ENCODE results near the gene IQGAP2. TPM values are rescaled to one million over a fixed set of nuclear protein-coding genes. Genes with fewer than 3 reads are reported as not detected.

Gene IQGAP2
- total RNA-seq, 1 experiment from 2014 or later, result 0.17 TPM

- DNase-seq (ENCODE audit: low read depth), result no peak
Observed at GRCh38 chr5:76384705-76385104, 18.4 kb upstream of the IQGAP2 start.

- DNase-seq (ENCODE audit: low read depth), result no peak
Observed at GRCh38 chr5:76385540-76385939, 17.5 kb upstream of the IQGAP2 start.

- no peak for DNase-seq (ENCODE audit: low read depth)
Observed at GRCh38 chr5:76386360-76386759, 16.7 kb upstream of the IQGAP2 start.

GRCh38 chr5:76388236-76388635 is 14.8 kb upstream of the IQGAP2 start:
- no peak for DNase-seq (ENCODE audit: low read depth)

DNA sequence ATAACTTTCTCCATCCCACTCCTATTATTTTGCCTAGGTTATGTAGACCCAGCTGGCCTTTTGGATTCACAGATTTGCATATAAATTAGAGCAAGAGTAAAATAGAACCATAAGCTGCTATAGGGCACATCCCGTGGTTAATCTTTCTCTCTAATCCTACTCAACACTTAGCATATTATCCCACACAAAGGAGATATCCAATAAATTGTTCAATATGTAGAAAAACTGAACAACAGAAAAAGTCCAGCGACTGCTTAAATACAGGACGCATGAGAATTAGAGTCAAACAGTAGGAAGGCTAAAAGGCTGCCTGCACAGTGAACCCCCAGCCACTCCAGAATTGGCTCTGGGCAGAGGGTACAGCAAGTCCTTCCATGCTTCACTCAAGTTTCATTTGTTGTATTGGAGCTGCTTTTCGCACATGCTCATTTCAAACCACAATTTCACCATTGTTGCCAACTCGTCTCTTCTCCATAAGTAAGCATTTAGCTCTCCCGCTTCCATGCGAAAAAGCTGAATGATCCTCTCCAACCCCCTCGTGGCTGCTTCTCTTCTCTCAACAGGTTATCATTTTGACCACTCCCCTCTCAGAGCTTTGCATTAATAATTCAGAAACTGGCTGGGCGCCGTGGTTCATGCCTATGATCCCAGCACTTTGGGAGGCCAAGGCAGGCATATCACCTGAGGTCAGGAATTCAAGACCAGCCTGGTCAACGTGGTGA is 14.1 kb upstream of the IQGAP2 start:
- no peak for DNase-seq (ENCODE audit: low read depth)

GRCh38 chr5:76389513-76390154 is 13.5 kb upstream of the IQGAP2 start:
- no peak for DNase-seq (ENCODE audit: low read depth)

DNA sequence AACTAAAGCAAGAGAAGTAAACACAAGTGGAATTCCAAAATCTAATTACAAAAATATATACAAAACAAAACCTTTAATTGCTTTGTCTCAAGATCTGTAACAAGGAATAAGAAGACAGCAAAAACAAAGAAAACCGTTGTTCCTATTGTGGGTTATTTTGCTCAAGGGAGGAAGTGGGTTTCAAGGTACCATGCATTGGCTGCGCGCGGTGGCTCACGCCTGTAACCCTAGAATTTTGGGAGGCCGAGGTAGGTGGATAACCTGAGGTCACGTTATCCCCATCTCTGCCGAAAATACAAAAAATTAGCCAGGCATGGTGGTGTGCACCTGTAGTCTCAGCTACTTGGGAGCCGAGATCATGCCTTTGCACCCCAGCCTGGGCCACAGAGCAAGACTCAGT is 12.1 kb upstream of the IQGAP2 start:
- no peak for DNase-seq (ENCODE audit: low read depth)

DNA sequence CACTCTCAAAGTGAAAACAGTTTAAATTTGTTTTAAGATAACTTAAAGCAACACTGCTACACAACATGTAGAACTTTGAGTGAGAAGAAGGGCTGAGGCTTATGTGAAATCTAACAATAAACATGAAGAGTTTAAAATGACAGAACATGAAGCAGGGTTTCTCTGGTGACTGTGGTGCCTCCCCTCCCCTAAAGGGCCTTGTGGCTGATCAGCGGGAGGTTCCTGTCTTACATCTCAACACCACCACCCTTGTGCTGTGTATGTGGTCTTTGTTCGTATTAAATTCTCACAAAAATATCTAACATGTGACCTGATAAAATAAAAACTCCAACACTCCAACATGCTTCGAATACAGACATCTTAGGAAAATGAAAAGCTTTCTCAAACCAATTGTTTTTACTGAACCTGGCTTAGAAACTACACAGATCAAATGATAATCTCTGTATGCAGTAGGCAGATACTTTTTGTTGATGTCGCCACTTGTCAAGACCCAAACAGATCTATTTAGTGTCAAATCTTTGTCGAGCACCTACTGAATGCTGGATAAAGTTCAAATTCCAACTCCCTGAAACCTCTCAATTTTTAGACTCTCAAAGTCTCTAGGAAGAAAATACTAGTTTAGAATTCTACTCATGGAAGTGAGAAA is 9.9 kb upstream of the IQGAP2 start:
- DNase-seq (ENCODE audit: low read depth), result no peak

- DNase-seq (ENCODE audit: low read depth), result no peak
Observed at GRCh38 chr5:76397200-76397599, 5.9 kb upstream of the IQGAP2 start.

DNA sequence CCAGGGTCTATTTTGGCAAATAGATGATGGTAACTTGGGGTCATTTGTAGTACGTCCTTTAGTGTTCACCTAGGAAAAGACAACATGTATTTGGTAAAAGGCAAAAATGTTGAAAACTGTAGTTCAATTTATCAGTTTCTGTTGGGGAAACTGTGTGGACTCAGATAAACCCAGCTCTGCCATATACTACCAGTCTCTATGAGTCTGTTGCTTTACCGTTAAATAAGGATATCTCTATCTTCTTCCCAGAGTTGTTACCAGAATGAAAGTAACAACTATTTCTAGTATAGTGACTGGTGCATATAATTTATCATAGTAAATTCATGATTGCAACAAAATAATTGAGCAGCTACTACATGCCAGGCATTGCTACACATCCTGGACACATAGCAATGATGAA is 3.8 kb upstream of the IQGAP2 start:
- DNase-seq (ENCODE audit: low read depth), result no peak

GRCh38 chr5:76400466-76400865 is 2.6 kb upstream of the IQGAP2 start:
- no peak for DNase-seq (ENCODE audit: low read depth)

DNA sequence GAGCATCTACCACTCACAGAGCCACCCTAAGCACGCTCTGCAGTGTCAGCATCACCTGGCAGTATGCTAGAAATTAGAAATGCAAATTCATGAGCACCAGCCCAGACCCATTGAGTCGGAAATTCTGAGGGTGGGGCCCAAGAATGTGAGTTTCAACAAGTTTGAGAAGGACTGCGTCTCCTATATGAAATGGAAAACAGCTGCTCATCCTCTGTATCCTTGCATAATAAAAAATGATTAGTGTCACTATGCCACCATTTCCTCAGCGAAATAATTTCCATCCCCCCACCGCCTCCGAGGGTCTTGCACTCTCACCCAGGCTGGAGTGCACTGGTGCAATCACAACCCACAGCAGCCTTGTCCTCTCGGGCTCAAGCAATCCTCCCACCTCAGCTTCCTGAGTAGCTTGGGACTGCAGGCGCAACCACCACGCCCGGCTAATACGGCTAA is 1.3 kb upstream of the IQGAP2 start:
- DNase-seq (ENCODE audit: low read depth), result no peak

GRCh38 chr5:76402251-76402885 is 717 bp upstream of the IQGAP2 start:
- no peak for DNase-seq (ENCODE audit: low read depth)

DNA sequence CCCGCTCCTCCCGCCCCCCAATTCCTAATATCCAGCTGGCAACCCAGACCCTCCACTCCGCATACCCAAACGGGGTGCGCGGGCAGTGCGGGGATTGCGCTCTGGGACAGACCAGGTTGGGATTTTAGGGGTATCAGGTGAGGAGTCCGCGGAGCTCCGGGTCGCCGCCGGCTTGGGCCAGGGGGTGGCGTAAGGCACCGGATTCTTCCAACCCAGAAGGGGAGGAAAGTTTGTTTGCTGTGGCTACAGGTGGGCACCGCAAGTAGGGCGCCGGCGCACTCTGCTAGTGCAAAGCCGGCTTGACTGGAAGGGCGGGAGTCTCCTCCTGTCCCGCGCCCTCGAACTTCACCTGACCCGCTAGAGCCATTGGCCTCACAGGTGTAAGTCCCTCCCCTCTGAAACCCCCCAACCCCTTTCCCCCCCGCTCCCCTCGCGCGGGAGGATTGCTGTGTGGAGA is 709 bp downstream of the IQGAP2 start:
- DNase-seq (ENCODE audit: low read depth), result no peak

DNA sequence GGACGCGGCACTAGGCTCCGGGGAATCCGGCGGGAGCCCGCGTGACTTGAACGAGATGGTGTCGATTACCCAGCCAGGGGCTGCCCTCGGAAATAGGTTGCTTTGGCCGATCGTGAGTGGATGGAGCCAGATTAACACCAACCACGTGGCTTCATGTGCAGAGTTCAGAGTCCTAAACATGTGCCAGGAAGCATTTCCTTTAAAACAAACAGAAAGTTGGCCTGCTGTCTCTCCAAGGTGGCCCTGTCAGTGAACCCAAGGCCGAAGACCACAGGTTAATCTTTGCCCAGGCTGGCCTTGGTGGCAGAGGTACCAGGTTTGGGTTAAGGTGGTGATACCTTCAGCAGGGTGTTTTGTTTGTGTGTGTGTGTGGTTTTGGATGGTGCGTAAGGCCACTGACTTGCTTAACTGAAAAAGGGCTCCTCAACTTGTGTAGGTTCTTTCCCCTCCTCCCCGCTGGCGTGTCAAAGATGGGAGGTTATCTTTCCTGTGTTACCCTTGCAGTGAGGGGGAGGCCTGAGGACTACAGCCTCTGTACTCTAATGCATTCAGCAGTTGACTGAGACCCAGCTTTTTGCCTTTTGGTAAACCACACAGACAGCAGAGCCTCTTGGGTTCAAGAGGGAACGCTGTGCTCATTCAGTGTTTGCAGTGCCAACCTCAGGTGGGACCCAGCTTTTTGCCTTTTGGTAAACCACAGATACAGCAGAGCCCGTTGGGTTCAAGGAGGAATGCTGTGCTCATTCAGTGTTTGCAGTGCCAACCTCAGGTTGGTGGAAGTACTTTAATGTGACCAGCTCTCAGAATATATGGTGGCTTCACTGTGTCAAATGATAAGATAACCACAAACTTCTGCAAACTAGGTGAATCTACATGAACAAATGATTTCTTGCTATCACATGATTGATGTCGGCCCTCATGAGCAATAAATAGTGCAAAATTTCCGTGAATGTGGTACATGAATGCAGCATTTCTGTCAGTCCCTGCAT is 1.4 kb downstream of the IQGAP2 start:
- DNase-seq (ENCODE audit: low read depth), result no peak

- no peak for DNase-seq (ENCODE audit: low read depth)
Observed at GRCh38 chr5:76406014-76406413, 2.9 kb downstream of the IQGAP2 start.

DNA sequence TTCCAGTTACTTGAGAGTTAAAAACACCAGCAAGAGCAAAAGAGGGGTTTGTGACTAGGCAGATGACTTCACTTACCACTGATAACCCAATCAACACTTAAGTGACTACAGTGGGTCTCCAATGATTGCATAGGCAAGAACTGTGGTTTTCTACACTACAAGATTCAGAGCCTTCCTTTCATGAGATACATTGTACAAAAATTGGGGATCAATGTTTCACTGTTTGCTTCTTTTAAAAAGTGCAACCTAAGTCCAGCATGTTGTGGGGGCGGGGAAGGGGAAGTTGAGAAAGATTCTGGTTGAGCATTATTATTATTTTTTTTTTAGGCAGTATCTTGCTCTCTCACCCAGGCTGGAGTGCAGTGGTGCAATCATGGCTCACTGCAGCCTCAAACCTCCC is 3.6 kb downstream of the IQGAP2 start:
- no peak for DNase-seq (ENCODE audit: low read depth)

- DNase-seq (ENCODE audit: low read depth), result no peak
Observed at GRCh38 chr5:76408104-76408654, 5.1 kb downstream of the IQGAP2 start.

DNA sequence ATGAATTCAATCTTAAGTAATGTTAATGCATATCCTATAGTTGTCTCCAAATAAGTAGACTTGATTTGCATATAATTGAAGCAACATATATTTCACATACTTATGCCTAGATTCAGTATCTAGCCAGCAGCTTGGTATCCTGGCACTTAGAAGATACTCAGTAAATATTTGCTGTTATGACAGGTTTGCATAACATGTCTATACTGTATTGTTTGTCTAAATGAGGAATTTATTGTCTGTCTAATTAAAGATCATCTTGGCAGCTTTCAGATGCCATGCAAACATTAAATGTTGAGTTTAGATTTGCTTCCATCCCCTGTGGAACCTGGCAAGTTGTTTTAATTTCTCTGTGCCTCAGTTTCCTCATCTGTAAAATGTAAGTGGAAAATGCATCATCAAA is 9.4 kb downstream of the IQGAP2 start:
- DNase-seq (ENCODE audit: low read depth), result no peak

DNA sequence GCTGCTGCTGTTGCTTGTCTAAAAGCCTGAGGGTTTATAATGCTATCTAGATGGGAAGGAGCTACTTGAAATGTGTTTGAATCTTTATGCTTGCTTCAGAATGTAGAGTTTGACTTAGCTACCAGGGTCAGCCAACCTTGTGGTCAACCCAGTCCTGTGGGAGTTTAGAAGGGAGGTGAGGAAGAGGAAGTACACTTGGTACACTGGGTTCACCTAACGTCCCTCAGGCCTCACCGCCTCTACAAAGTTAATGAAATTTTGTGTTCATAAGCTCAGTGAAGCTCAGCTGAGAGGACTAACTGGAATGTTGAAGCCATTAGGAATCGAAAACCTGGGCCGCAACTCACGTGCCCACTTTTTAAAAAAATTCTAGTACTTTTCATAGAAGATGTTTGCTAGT is 10.7 kb downstream of the IQGAP2 start:
- no peak for DNase-seq (ENCODE audit: low read depth)

- no peak for DNase-seq (ENCODE audit: low read depth)
Observed at GRCh38 chr5:76414788-76415187, 11.7 kb downstream of the IQGAP2 start.
